Right atrium auricular region (tissue), 2 donors: Measurements from ENCODE around the gene ITGAX. TPM values are rescaled to one million over a fixed set of nuclear protein-coding genes. Genes with fewer than 3 reads are reported as not detected.

Experiments
- DNase-seq: peaks from one replicate; pipeline ENCODE4 v3.0.0-alpha.2; 2019; ENCODE audit warnings: low spot score
- H3K27ac ChIP-seq, 2 donors: fragments of 200-600 bp; sonication (generic); 1 replicate in 1 of 2; 2 replicates in 1 of 2; pipeline ENCODE4 v1.5.1; 2016 to 2019
- H3K27me3 ChIP-seq, 2 donors: fragments of 200-600 bp; sonication (generic); one replicate each; pipeline versions ENCODE4 v1.5.1 to v1.6.0; 2017 to 2019
- H3K36me3 ChIP-seq: fragments of 200-600 bp; sonication (generic); one replicate; pipeline ENCODE4 v1.5.1; 2016
- H3K4me1 ChIP-seq, 2 donors: fragments of 200-600 bp; sonication (generic); one replicate each; pipeline versions ENCODE4 v1.5.1 to v1.6.0; 2017 to 2019
- H3K4me3 ChIP-seq, 2 donors: fragments of 200-600 bp; sonication (generic); 1 replicate in 1 of 2; 2 replicates in 1 of 2; pipeline ENCODE4 v1.5.1; 2017 to 2019; ENCODE audit warnings: mild to moderate bottlenecking in 1 of 2, moderate library complexity in 1 of 2
- H3K9me3 ChIP-seq, 2 donors: fragments of 200-600 bp; sonication (generic); one replicate each; pipeline ENCODE4 v1.5.1; 2019
- total RNA-seq, 2 donors: library from RNA; depleted of rRNA; stranded (reverse); fragments of >200 nt; gene quantifications; one replicate each; pipeline ENCODE4 v1.1.0, GENCODE V29; 2016
- TF ChIP-seq, protein P1 (sequence below), 2 donors: fragments of 200-600 bp; sonication (generic); IDR thresholded peaks; one replicate each; pipeline ENCODE4 v1.5.1; 2019; ENCODE audit warnings: antibody characterized with exemption in 2 of 2

Gene ITGAX
- total RNA-seq, 2 donors from 2014 or later: 0.78 to 2.6 TPM

DNA sequence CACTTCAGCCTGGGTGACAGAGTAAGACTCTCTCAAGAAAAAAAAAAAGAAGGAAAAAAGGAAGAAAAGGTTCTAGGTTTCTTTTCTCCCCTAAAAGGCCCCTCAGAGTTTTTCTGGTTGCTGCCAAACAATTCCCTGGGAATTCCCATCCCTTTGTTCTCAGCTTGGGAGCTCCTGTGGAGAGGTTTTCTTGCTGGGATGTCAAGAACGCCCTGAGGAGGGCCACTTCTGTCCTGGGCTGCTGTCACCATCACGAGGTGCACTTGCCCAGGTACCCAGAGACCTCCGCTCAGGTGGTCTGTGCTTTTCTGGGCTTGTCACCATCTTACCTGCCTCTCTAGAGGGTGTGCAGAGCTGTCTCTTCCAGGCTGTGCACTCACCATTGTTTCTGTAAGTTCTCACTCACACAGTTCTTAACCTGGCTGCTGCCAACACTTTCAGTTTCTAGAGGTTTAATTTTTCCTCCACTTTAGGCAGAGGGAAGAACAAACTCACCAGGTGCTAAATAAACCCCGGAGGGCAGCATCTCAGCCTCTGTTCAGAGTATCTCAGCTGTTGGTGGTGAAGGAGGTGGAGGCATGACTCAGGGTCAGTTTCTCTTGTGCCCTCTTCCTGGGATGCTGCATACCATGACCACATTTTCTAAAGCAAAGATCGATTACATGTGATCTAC, 75.5 kb downstream of the ITGAX start:
- no peak for DNase-seq
- Histone ChIP-seq H3K4me3 (no peak overlapping the region), H3K27ac (peak overlapping the region; percentile 91 to 95), H3K36me3 (peaks cover 13% of the 10 kb centered on the region), H3K9me3 (no peaks in the 10 kb centered on the region), H3K4me1 (peaks cover 0 to 26% of the 10 kb centered on the region in 2 donors), H3K27me3 (no peaks in the 10 kb centered on the region)
- TF ChIP-seq, protein P1, sequence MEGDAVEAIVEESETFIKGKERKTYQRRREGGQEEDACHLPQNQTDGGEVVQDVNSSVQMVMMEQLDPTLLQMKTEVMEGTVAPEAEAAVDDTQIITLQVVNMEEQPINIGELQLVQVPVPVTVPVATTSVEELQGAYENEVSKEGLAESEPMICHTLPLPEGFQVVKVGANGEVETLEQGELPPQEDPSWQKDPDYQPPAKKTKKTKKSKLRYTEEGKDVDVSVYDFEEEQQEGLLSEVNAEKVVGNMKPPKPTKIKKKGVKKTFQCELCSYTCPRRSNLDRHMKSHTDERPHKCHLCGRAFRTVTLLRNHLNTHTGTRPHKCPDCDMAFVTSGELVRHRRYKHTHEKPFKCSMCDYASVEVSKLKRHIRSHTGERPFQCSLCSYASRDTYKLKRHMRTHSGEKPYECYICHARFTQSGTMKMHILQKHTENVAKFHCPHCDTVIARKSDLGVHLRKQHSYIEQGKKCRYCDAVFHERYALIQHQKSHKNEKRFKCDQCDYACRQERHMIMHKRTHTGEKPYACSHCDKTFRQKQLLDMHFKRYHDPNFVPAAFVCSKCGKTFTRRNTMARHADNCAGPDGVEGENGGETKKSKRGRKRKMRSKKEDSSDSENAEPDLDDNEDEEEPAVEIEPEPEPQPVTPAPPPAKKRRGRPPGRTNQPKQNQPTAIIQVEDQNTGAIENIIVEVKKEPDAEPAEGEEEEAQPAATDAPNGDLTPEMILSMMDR (IDR thresholded peaks at IDR 0.05): no peak

Other genes starting within 250 kb of the ITGAX start
- 10 to 100 TPM; 52.0 to 62.3 TPM for gene BCKDK, start 246.8 kb upstream of the ITGAX start, total RNA-seq
- gene KAT8, start 237.5 kb upstream of the ITGAX start, total RNA-seq: 10 to 100 TPM; 58.0 to 64.3 TPM
- gene PRSS8, start 219.4 kb upstream of the ITGAX start, total RNA-seq: 1 to 10 TPM in 1 of 2 donors, not detected in 1; 2.4 TPM
- 1 to 10 TPM; 1.3 to 1.9 TPM for gene PRSS36, start 205.1 kb upstream of the ITGAX start, total RNA-seq
- gene FUS, start 175.0 kb upstream of the ITGAX start, total RNA-seq: 10 to 100 TPM; 16.9 to 34.3 TPM
- 10 to 100 TPM in 1 of 2 donors, 1 to 10 TPM in 1; 7.9 to 13.8 TPM for gene PYCARD, start 152.4 kb upstream of the ITGAX start, total RNA-seq
- under 1 TPM; 0.04 to 0.11 TPM for gene TRIM72, start 141.1 kb upstream of the ITGAX start, total RNA-seq
- gene PYDC1, start 138.0 kb upstream of the ITGAX start, total RNA-seq: not detected
- 10 to 100 TPM in 1 of 2 donors, 1 to 10 TPM in 1; 2.1 to 15.4 TPM for gene ITGAM, start 95.2 kb upstream of the ITGAX start, total RNA-seq
- gene ITGAD, start 38.2 kb downstream of the ITGAX start, total RNA-seq: not detected
- 100 to 1,000 TPM; 515 to 564 TPM for gene COX6A2, start 73.2 kb downstream of the ITGAX start, total RNA-seq
- gene ZNF843, start 87.6 kb downstream of the ITGAX start, total RNA-seq: 1 to 10 TPM; 3.4 to 4.6 TPM
- gene ARMC5, start 104.3 kb downstream of the ITGAX start, total RNA-seq: 1 to 10 TPM; 7.4 to 9.0 TPM
- gene TGFB1I1, start 117.0 kb downstream of the ITGAX start, total RNA-seq: 10 to 100 TPM; 23.4 to 84.7 TPM
- gene SLC5A2, start 127.9 kb downstream of the ITGAX start, total RNA-seq: not detected
- 10 to 100 TPM; 33.3 TPM for gene RUSF1, start 153.2 kb downstream of the ITGAX start, total RNA-seq
- 1 to 10 TPM; 1.1 to 2.3 TPM for gene AHSP, start 172.7 kb downstream of the ITGAX start, total RNA-seq